ENCODE results near the gene MTFP1.
"Not testable (repeated sequence)": the region's sequence is repeated elsewhere in the genome, so short reads cannot be mapped to it uniquely, and the experiment has no call there.

Gene MTFP1

GRCh38 chr22:30402028-30402765 lies 23.4 kb upstream of the MTFP1 start:
- no peak for FAIRE-seq

GRCh38 chr22:30402766-30403104 lies 22.8 kb upstream of the MTFP1 start:
- FAIRE-seq: not testable (repeated sequence)

- no peak for FAIRE-seq
Observed at GRCh38 chr22:30404307-30404706, 21.3 kb upstream of the MTFP1 start.

GRCh38 chr22:30405731-30406130 lies 19.8 kb upstream of the MTFP1 start:
- no peak for FAIRE-seq

- FAIRE-seq: no peak
Observed at GRCh38 chr22:30406400-30406799, 19.2 kb upstream of the MTFP1 start.

- no peak for FAIRE-seq
Observed at GRCh38 chr22:30408388-30409102, 17.0 kb upstream of the MTFP1 start.

GRCh38 chr22:30411780-30412179 lies 13.8 kb upstream of the MTFP1 start:
- no peak for FAIRE-seq

GRCh38 chr22:30413001-30413400 lies 12.6 kb upstream of the MTFP1 start:
- FAIRE-seq: no peak

- no peak for FAIRE-seq
Observed at GRCh38 chr22:30413745-30414524, 11.6 kb upstream of the MTFP1 start.

GRCh38 chr22:30414525-30415047 lies 11.0 kb upstream of the MTFP1 start:
- FAIRE-seq: no peak

GRCh38 chr22:30416403-30416802 lies 9.2 kb upstream of the MTFP1 start:
- FAIRE-seq: no peak

- FAIRE-seq: no peak
Observed at GRCh38 chr22:30416837-30417236, 8.7 kb upstream of the MTFP1 start.

GRCh38 chr22:30420347-30421125 lies 5.0 kb upstream of the MTFP1 start:
- no peak for FAIRE-seq

- FAIRE-seq: no peak
Observed at GRCh38 chr22:30421695-30422480, 3.7 kb upstream of the MTFP1 start.

GRCh38 chr22:30422481-30423300 lies 2.9 kb upstream of the MTFP1 start:
- FAIRE-seq: peak; percentile 25

- FAIRE-seq: no peak
Observed at GRCh38 chr22:30423301-30423958, 2.1 kb upstream of the MTFP1 start.

GRCh38 chr22:30423959-30424533 lies 1.5 kb upstream of the MTFP1 start:
- peak; percentile 98 for FAIRE-seq

GRCh38 chr22:30424534-30425326 lies 838 bp upstream of the MTFP1 start:
- no peak for FAIRE-seq

- FAIRE-seq: no peak
Observed at GRCh38 chr22:30425327-30425615, 297 bp upstream of the MTFP1 start.

Measured in A204.1 (cell line).